ENCODE data around the gene C20orf141.
"Not testable (repeated sequence)": the region's sequence is repeated elsewhere in the genome, so short reads cannot be mapped to it uniquely, and the experiment has no call there.

Gene C20orf141

DNA sequence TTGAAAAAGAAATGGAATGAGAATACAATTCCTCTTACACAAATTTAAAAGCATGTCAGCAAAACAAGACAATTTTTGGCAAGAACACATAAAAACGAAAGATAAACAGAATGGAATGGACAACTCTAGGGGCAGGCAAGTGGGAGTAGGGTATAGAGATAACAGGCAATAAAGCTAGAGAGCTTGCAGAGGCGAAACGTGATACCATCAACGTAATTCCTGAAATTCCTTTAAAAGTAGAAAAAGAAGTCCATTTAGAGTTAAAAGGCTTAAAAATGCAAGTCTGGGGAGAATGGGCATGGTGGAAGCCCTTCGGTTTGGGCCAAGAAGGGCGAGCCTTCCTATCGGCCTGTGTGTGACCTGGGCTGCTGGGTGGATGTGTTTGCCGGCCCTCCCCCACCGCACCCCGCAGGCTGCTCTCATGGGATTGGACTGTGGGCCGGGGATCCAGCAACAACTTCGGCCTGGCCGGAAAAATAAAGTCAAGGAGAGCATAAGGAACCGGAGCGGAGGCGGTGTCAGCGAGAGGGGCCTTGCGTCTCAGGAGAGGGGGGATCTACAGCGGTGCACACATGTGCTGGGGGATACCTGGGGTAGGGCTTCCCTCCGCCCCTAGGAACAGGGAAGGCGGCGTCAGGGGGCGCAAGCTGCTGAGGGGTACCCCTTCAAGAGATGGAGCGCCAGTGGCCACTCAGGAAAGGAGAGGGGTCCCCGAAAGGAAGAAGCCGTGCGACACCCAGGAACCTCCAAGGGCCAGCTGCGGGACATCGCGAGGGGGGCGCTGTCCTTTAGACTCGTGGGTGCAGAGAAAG, 5.5 kb downstream of the C20orf141 start:
- TF ChIP-seq, protein P1, sequence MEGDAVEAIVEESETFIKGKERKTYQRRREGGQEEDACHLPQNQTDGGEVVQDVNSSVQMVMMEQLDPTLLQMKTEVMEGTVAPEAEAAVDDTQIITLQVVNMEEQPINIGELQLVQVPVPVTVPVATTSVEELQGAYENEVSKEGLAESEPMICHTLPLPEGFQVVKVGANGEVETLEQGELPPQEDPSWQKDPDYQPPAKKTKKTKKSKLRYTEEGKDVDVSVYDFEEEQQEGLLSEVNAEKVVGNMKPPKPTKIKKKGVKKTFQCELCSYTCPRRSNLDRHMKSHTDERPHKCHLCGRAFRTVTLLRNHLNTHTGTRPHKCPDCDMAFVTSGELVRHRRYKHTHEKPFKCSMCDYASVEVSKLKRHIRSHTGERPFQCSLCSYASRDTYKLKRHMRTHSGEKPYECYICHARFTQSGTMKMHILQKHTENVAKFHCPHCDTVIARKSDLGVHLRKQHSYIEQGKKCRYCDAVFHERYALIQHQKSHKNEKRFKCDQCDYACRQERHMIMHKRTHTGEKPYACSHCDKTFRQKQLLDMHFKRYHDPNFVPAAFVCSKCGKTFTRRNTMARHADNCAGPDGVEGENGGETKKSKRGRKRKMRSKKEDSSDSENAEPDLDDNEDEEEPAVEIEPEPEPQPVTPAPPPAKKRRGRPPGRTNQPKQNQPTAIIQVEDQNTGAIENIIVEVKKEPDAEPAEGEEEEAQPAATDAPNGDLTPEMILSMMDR (conservative IDR thresholded peaks at IDR 0.05; ENCODE audit: control insufficient read depth, insufficient read depth, low read depth, low read length): no peak
- H3K4me3 ChIP-seq (ENCODE audit: control insufficient read depth, low read depth, low read length): no peak overlapping the region
- peak; percentile 11 for DNase-seq (ENCODE audit: low read depth)

DNA sequence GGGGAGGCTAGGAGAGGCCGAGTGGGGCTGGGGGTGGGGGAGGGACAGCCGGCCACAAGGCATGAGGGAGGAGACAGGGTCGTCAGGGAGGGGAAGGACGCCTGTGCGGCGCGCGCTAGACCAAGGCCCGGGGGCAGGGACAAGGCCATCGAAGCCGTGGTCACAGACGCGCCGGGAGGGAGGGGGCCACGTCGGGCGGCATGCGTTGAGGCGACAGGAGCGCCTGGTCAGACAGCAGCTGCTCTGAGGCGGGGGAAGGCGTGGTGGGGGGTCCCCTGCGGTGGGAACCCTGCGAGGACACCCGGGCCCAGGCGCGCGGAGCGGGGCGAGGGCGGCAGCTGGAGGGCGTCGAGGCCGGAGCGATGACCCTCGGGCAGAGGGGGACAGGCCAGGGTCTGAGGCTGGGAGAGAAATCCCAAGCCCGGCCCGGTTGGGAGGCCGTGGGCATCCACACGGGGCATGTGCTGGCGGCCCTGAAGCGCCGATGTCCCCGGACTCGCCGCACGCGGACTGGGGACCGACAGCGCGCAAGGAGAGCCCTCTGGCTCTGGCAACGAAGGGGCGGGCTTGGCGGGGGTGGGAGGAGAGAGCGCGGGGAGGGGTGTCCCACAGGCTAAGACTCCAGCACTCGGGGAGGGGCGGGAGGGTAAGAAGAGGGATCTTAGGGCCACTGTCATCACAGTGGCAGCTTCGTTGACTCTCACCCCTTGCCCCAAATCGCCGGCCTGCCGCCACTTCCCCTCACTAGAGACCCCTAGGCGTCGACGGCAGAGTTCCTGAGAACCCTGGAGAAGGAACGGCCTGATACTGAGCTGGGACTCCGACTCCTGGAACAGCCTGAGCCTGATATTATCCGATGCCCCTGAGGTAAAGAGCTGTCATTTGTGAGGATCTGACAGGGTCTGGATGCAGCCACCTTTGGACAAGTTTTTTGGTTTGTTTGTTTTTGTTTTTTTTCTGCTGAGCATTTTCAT, 6.4 kb downstream of the C20orf141 start:
- H3K4me3 ChIP-seq (ENCODE audit: control insufficient read depth, low read depth, low read length): no peak overlapping the region
- DNase-seq (ENCODE audit: low read depth): no peak
- TF ChIP-seq, protein P1 (conservative IDR thresholded peaks at IDR 0.05; ENCODE audit: control insufficient read depth, insufficient read depth, low read depth, low read length): no peak

DNA sequence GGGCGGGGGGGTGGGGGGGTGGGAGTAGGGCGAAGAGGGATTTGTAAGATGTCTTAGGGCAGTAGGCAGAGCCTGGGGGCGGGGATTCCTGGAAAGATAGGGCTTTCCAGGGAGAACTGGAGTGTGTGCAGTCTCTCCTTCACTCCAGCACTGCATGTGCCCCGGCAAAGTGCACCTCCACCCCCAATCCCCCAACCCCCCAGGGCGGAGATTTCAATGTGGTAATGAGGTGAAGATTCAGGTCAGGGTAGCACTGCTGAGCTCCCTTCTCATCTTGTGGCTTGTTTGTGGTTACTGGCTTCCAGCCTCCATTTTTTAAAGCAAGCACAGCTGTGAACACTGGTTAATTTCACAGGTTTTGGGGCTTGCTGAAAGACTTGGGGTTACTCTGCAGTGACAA, 7.3 kb downstream of the C20orf141 start:
- TF ChIP-seq, protein P1 (conservative IDR thresholded peaks at IDR 0.05; ENCODE audit: control insufficient read depth, insufficient read depth, low read depth, low read length): no peak
- peak; percentile 51 for DNase-seq (ENCODE audit: low read depth)
- H3K4me3 ChIP-seq (ENCODE audit: control insufficient read depth, low read depth, low read length): no peak overlapping the region

DNA sequence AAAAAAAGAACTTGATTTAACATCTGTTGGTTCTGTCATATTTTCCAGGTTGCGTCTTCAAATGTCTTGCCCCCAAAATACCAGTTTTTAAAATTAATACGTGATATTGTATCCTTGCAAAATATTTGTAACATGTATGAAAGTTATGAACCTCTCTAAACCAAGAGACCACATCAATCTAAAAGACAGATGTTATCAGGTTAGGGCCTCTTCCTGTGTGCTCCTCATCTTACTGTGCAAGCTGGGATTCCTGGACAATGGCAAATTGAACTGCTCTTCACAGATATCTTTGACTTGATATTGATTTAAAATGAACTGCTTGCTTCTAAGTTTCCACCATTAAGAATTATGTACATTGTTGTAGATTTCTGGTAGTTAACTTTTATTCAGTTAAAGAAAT, 11.0 kb downstream of the C20orf141 start:
- TF ChIP-seq, protein P1 (conservative IDR thresholded peaks at IDR 0.05; ENCODE audit: control insufficient read depth, insufficient read depth, low read depth, low read length): no peak
- no peak overlapping the region for H3K4me3 ChIP-seq (ENCODE audit: control insufficient read depth, low read depth, low read length)
- DNase-seq (ENCODE audit: low read depth): no peak

DNA sequence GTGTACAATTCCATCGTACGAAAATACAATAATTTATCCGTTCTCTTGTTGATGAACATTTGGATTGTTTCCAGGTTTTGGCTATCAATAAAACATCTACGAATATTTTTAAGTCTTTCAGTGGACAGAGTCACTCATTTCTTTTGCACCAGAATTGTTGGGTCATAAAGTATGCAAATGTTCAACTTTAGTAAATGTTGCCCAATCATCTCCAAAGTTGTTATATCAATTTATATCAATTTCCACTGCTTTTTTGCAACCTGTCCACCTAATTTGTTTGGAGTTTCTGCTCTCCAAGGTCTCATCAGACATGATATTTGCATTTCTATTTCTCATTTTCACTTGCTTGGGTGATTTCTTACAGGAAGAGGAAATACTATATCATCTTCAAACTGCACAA, 11.9 kb downstream of the C20orf141 start:
- DNase-seq (ENCODE audit: low read depth): no peak
- H3K4me3 ChIP-seq (ENCODE audit: control insufficient read depth, low read depth, low read length): no peak overlapping the region
- TF ChIP-seq, protein P1 (conservative IDR thresholded peaks at IDR 0.05; ENCODE audit: control insufficient read depth, insufficient read depth, low read depth, low read length): no peak

DNA sequence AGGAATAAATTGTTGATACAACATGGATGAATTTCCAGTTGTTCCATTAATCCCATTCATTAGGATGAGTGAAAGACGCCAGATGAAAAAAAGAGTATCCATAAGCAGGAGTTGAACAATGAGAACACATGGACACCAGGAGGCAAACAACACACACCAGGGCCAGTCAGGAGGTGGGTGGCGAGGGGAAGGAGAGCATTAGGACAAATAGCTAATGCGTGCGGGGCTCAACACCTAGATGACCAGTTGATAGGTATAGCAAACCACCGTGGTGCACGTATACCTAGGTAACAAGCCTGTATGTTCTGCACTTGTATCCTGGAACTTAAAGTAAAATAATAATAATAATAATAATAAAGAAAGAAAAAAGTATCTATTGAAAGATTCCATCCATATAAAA, 14.6 kb downstream of the C20orf141 start:
- TF ChIP-seq, protein P1 (conservative IDR thresholded peaks at IDR 0.05; ENCODE audit: control insufficient read depth, insufficient read depth, low read depth, low read length): no peak
- H3K4me3 ChIP-seq (ENCODE audit: control insufficient read depth, low read depth, low read length): no peak overlapping the region
- DNase-seq (ENCODE audit: low read depth): no peak

DNA sequence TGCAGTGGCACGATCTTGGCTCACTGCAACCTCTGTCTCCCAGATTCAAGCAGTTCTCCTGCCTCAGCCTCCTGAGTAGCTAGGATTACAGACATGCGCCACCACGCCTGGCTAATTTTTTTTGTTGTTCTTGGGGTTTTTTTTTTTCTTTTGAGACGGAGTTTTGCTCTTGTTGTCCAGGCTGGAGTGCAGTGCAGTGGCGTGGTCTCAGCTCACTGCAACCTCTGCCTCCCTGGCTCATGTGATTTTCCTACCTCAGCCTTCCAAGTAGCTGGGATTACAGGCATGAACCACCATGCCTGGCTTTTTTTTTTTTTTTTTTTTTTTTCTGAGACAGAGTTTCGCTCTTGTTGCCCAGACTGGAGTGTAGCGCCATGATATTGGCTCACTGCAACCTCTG, 16.4 kb downstream of the C20orf141 start:
- not testable (repeated sequence) for DNase-seq (ENCODE audit: low read depth); H3K4me3 ChIP-seq (ENCODE audit: control insufficient read depth, low read depth, low read length)
